Esophagus muscularis mucosa (tissue), 3 donors: ENCODE results near the gene TNPO3.

Experiments used
- CTCF ChIP-seq, 3 experiments: fragments of 200-600 bp in 2 of 3; fragments of 450-650 bp in 1 of 3; sonication (generic) in 2 of 3; IDR thresholded peaks; one replicate each; pipeline ENCODE4 v1.5.1; 2017 to 2019; ENCODE audit warnings: antibody characterized with exemption in 3 of 3, mild to moderate bottlenecking in 2 of 3, moderate library complexity in 1 of 3
- POLR2A ChIP-seq: fragments of 450-650 bp; IDR thresholded peaks from one replicate; pipeline ENCODE4 v1.6.1; 2017; ENCODE audit warnings: antibody characterized with exemption, moderate library complexity, mild to moderate bottlenecking, low read depth
- POLR2AphosphoS5 ChIP-seq, 2 donors: sonication (generic); formaldehyde crosslinking; IDR thresholded peaks; one replicate each; pipeline ENCODE4 v1.6.1; 2017; ENCODE audit warnings: antibody characterized with exemption in 2 of 2

GRCh38 chr7:128916643-128916915 is 138.3 kb downstream of the TNPO3 start:
- no peak for TF ChIP-seq CTCF (IDR thresholded peaks at IDR 0.05)
- TF ChIP-seq POLR2A, result no peak
- TF ChIP-seq POLR2AphosphoS5 (IDR thresholded peaks at IDR 0.05), result no peak
